Mucosa of rectum (tissue), 2 donors: Measurements from ENCODE around the gene HOTAIR.

ENCODE experiments used
- H3K27ac ChIP-seq, 2 donors: one replicate each; pipeline ENCODE4 v1.7.0; 2013; ENCODE audit warnings: inconsistent platforms in 2 of 2, low read depth in 2 of 2, low read length in 2 of 2
- H3K27me3 ChIP-seq, 2 donors: one replicate each; pipeline ENCODE4 v1.7.0; 2013; ENCODE audit warnings: low read length in 2 of 2; ENCODE audit not compliant: control insufficient read depth in 2 of 2, insufficient read depth in 2 of 2
- H3K36me3 ChIP-seq, 2 donors: one replicate each; pipeline ENCODE4 v1.7.0; 2013; ENCODE audit warnings: low read length in 2 of 2; ENCODE audit not compliant: control insufficient read depth in 2 of 2, insufficient read depth in 2 of 2
- H3K4me1 ChIP-seq, 2 donors: one replicate each; pipeline ENCODE4 v1.7.0; 2013; ENCODE audit warnings: low read length in 2 of 2, mild to moderate bottlenecking in 1 of 2; ENCODE audit not compliant: control insufficient read depth in 2 of 2, insufficient read depth in 2 of 2
- H3K4me3 ChIP-seq, 2 donors: one replicate each; pipeline ENCODE4 v1.7.0; 2013; ENCODE audit warnings: low read length in 2 of 2
- H3K9ac ChIP-seq, 2 donors: one replicate each; pipeline ENCODE4 v1.7.0; 2013; ENCODE audit warnings: low read length in 2 of 2, low read depth in 1 of 2, mild to moderate bottlenecking in 1 of 2
- H3K9me3 ChIP-seq, 2 donors: one replicate each; pipeline ENCODE4 v1.7.0; 2013; ENCODE audit warnings: low read length in 2 of 2; ENCODE audit not compliant: control insufficient read depth in 2 of 2
- donor health status: healthy.
- donor health status: Normal muscosa, but diverticular disease.

HOTAIR gene

DNA sequence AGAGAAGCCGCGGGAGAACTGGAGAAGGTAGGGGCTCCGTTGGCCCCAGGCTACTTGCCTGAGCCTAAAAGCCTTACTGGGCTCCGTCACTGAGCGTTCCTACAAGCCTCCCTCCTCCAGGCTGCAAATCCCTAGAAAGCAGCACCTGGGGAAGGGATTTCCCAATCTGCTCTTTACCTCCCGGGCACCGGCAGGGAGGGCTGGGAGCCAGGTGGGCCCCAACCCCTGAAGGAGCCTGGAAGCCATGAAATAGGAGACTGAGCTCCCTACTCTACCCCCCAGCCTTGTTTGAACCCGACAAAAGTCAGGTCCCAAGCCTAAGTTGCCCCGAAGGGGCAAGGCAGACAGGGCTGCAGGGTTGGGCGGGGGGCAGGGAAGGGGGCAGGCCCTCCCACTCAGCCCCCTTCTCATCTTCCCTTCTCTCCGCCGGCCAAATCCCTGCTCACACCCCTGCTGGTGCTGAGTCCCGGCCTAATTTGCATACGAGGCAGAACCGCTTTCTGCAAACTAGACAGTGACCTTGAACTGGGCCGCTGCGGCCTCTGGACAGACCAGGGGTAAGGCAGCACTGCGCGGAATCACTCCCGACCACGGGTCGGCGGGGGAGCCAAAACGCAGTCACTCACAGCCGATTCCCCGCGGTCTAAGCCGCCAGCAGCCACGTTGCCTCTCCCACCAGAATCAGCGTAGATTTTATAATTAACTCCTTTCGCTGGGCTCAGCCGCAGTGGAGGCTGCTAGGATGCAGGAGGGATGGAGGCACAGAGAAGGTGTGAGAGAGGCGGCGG lies 23.8 kb downstream of the HOTAIR start:
- no peaks in the 10 kb centered on the region for H3K4me1 ChIP-seq
- no peaks in the 10 kb centered on the region for H3K36me3 ChIP-seq
- no peaks in the 10 kb centered on the region for H3K9me3 ChIP-seq
- H3K27me3 ChIP-seq, result peaks cover 82 to 88% of the 10 kb centered on the region in 2 donors
- H3K9ac ChIP-seq, result no peak overlapping the region
- H3K4me3 ChIP-seq, result no peak overlapping the region
- H3K27ac ChIP-seq, result no peak overlapping the region

DNA sequence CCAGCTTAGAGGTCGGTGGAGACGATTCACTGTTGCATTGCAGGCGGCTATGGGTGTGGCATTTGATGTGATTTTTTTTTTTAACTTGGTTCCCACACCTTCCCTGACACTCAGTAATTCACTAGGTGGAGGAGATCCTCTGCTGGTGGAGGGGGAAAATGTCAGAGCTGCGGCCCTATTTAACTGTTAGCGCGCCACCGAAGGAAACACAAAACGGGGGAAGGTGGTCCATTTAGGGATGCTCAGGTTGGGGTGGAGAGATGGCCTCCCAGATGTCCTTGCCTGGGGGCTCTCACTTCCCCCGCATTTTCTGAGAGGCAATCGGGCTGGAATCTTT lies 24.3 kb downstream of the HOTAIR start:
- H3K9me3 ChIP-seq, result no peaks in the 10 kb centered on the region
- no peaks in the 10 kb centered on the region for H3K36me3 ChIP-seq
- H3K4me1 ChIP-seq, result no peaks in the 10 kb centered on the region
- peaks cover 82 to 88% of the 10 kb centered on the region in 2 donors for H3K27me3 ChIP-seq
- H3K9ac ChIP-seq, result no peak overlapping the region
- H3K4me3 ChIP-seq, result no peak overlapping the region
- no peak overlapping the region for H3K27ac ChIP-seq

GRCh38 chr12:53949631-53950436 lies 24.9 kb downstream of the HOTAIR start:
- H3K36me3 ChIP-seq, result no peaks in the 10 kb centered on the region
- H3K4me1 ChIP-seq, result no peaks in the 10 kb centered on the region
- H3K4me3 ChIP-seq, result no peak overlapping the region
- H3K9me3 ChIP-seq, result no peaks in the 10 kb centered on the region
- no peak overlapping the region for H3K9ac ChIP-seq
- H3K27ac ChIP-seq, result no peak overlapping the region
- H3K27me3 ChIP-seq, result peaks cover 86 to 90% of the 10 kb centered on the region in 2 donors

GRCh38 chr12:53948650-53949593 lies 25.8 kb downstream of the HOTAIR start:
- peaks cover 88 to 92% of the 10 kb centered on the region in 2 donors for H3K27me3 ChIP-seq
- no peak overlapping the region for H3K4me3 ChIP-seq
- no peaks in the 10 kb centered on the region for H3K4me1 ChIP-seq

DNA sequence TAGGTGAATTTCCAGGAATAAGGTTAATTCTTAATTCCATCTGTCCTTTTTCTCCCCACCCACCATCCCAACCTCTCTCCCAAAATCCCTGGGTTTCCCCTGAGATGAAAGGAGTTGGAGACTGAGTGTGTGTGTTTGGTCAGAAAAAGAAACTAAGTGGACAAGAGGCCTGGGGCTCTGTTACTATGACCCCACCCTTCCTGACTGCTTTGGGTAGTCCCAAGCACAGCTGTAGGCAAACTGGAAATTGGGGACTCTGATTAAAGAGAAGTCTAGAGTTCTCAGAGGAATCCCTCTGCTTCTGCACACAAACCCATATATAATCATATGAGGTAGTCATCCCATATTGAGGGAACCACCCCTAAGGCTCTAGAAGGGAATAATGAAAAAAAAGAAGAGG lies 27.0 kb downstream of the HOTAIR start:
- Histone ChIP-seq H3K4me1 (no peaks in the 10 kb centered on the region), H3K9ac (no peak overlapping the region), H3K27ac (no peak overlapping the region), H3K27me3 (peaks cover 86 to 89% of the 10 kb centered on the region in 2 donors), H3K9me3 (no peaks in the 10 kb centered on the region), H3K36me3 (no peaks in the 10 kb centered on the region), H3K4me3 (no peak overlapping the region)

More at GRCh38 chr12:53948650-53949593, 25.8 kb downstream of the HOTAIR start:
- Histone ChIP-seq H3K9ac (no peak overlapping the region), H3K27ac (no peak overlapping the region), H3K36me3 (no peaks in the 10 kb centered on the region), H3K9me3 (no peaks in the 10 kb centered on the region)

DNA sequence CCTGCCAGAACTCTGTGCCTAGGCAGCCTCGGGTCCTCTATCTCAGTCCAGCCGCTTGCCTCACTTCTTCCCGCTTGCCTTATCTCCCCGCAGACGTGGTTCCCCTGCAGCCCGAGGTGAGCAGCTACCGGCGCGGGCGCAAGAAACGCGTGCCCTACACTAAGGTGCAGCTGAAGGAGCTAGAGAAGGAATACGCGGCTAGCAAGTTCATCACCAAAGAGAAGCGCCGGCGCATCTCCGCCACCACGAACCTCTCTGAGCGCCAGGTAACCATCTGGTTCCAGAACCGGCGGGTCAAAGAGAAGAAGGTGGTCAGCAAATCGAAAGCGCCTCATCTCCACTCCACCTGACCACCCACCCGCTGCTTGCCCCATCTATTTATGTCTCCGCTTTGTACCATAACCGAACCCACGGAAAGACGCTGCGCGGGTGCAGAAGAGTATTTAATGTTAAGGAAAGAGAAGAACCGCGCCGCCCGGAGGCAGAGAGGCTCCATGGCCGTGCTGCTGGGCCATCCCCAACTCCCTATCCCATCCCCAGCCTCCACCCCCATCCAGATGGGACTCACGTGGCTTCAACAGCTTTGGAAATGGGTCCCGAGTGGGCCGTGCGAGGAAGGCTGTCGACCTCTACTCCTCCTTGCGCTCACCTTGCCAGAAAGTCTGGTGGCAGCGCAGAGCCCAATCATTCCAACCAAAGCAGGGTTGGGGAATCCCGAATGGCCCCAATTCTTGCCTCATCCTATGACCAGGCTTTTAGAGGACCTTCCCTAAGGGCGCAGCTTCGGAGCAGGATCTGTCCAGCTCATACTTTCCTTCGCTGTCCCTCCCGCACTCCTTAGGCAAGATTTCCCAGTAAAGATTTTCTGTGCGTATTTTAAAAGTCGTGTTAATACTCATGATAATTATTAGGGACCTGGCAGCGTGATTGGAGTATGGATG lies 29.6 kb downstream of the HOTAIR start:
- H3K9me3 ChIP-seq, result no peaks in the 10 kb centered on the region
- no peaks in the 10 kb centered on the region for H3K4me1 ChIP-seq
- no peaks in the 10 kb centered on the region for H3K36me3 ChIP-seq
- H3K27me3 ChIP-seq, result peaks cover 81 to 85% of the 10 kb centered on the region in 2 donors
- H3K4me3 ChIP-seq, result no peak overlapping the region
- no peak overlapping the region for H3K27ac ChIP-seq
- H3K9ac ChIP-seq, result no peak overlapping the region

GRCh38 chr12:53944209-53944608 lies 30.5 kb downstream of the HOTAIR start:
- Histone ChIP-seq H3K4me3 (no peak overlapping the region), H3K9ac (no peak overlapping the region), H3K27ac (no peak overlapping the region), H3K36me3 (no peaks in the 10 kb centered on the region), H3K9me3 (no peaks in the 10 kb centered on the region), H3K4me1 (no peaks in the 10 kb centered on the region), H3K27me3 (peaks cover 74 to 79% of the 10 kb centered on the region in 2 donors)

GRCh38 chr12:53942467-53942997 lies 32.2 kb downstream of the HOTAIR start:
- Histone ChIP-seq H3K36me3 (no peaks in the 10 kb centered on the region), H3K27me3 (peaks cover 70 to 75% of the 10 kb centered on the region in 2 donors), H3K9ac (no peak overlapping the region), H3K4me3 (no peak overlapping the region), H3K27ac (no peak overlapping the region), H3K4me1 (no peaks in the 10 kb centered on the region), H3K9me3 (no peaks in the 10 kb centered on the region)

DNA sequence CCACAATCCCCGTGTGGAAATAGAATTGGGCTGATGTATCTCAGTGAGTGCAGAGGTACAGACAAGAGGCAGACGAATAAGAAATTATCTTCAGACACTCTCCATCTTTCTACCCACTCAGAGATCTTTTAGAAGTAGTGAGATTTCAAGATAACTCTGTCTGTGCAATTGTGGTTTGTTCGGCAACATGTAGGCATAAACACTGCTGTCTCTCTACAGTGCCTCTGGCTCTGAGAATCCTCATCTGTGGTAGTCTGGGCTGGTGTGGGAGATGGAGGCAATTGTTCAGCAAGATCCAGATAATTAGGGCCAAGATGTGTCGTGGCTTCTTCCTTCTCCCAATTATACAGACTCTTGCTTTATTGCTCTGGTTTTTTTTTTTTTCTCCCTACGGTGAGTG lies 33.0 kb downstream of the HOTAIR start:
- no peaks in the 10 kb centered on the region for H3K4me1 ChIP-seq
- H3K27ac ChIP-seq, result no peak overlapping the region
- no peak overlapping the region for H3K4me3 ChIP-seq
- no peak overlapping the region for H3K9ac ChIP-seq
- no peaks in the 10 kb centered on the region for H3K9me3 ChIP-seq
- H3K36me3 ChIP-seq, result no peaks in the 10 kb centered on the region
- H3K27me3 ChIP-seq, result peaks cover 74 to 76% of the 10 kb centered on the region in 2 donors
